HG03159 (cell line): Measurements from ENCODE around the gene CDH26.

ENCODE experiments used
- ATAC-seq: cut with Tn5 transposase; IDR thresholded peaks from one replicate; pipeline ENCODE4 v1.9.1; 2021; ENCODE audit warnings: mild to moderate bottlenecking, moderate library complexity; ENCODE audit not compliant: unreplicated experiment

Gene CDH26

GRCh38 chr20:59977086-59977485 lies 18.9 kb downstream of the CDH26 start:
- no peak for ATAC-seq

- ATAC-seq = no peak
Measured at GRCh38 chr20:59983076-59983475, 24.9 kb downstream of the CDH26 start.

- ATAC-seq = no peak
Measured at GRCh38 chr20:59984541-59984940, 26.3 kb downstream of the CDH26 start.

GRCh38 chr20:59985164-59985563 lies 26.9 kb downstream of the CDH26 start:
- ATAC-seq = no peak

DNA sequence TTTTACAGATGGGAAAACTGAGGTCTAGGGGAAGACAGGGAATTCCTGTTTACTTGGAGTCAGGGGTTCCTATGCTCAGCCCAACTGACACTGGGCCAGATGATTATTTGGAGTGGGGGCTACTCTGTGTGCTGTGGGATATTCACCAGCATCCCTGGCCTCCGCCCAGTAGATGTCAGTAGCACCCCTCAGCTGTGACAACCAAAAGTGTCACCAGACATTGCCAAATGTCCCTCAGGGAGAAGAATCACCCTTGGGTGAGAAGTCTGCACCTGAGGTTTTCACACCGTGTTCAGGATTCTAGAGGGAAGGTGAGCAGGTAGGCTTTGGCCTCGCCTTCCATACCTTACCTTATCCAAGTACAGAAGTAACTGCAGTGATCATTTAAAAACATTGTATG lies 27.6 kb downstream of the CDH26 start:
- ATAC-seq = no peak

- ATAC-seq = no peak
Measured at GRCh38 chr20:59987135-59987534, 28.9 kb downstream of the CDH26 start.

GRCh38 chr20:59988141-59988540 lies 29.9 kb downstream of the CDH26 start:
- no peak for ATAC-seq

GRCh38 chr20:59992526-59993084 lies 34.4 kb downstream of the CDH26 start:
- ATAC-seq = no peak

DNA sequence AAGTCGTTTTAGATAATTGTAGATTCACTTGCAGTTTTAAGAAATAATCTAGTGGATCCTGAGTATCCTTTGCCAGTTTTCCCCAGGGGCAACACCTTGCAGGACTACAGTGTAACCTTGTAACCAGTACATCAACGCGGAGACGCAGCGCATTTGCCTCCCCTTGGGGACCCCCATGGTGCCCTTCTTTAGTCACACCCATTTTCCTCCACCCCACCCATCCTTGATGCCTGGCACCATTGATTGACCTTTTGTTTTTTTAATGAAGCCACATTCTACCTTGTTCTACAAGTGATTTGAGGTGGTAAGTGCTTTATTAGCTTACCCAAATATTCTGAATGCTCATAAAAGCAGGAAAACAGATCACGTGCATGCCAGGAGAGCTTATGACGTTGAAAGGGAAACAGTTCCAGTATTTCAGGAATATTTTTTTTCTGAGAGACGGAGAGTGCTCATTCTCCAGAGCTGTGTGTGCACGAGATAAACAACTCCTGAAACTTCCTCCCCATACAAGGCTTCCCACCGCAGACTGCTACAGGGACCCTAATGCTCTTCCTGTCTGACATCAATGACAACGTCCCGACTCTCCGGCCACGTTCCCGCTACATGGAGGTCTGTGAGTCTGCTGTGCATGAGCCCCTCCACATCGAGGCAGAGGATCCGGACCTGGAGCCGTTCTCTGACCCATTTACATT lies 35.7 kb downstream of the CDH26 start:
- ATAC-seq = no peak

GRCh38 chr20:59994697-59995122 lies 36.5 kb downstream of the CDH26 start:
- no peak for ATAC-seq

GRCh38 chr20:59996108-59996507 lies 37.9 kb downstream of the CDH26 start:
- no peak for ATAC-seq

DNA sequence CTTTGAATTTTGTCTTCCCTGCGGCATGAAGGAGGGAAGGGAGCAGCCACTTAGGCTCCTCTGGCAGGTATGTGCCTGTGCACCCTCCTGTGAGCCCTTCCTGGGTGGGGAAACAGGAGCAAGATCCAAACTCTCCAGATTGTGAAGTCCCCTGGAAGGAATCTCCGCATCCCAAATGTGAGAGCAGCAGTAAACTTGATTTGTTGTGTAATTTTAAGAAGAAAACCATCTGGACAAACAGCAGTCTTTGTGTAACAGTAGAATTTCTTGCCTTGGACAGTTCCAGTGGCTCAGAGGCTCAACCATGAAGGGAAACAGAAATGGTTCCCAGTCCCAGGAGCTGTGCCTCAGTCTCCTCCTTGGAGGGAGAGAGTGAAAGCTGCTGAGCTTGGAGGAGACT lies 39.7 kb downstream of the CDH26 start:
- ATAC-seq = no peak

DNA sequence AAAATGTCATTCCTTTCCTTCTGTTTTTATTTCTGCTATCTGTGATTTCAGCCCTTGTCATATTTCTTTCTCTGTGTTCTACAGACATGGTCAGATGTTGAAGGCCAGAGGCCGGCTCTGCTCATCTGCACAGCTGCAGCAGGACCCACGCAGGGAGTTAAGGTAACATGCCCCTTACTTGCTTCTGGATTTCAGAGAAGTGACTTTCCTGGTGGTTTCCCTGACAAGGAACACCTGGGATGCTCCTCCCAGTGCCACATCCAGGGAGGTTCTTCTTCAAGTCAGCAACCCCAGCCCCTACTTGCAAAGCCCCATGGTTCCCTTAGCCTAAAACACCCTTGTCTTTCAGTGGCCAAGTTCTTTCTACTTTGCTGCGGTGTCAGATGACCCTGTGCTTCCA lies 41.3 kb downstream of the CDH26 start:
- ATAC-seq = no peak

DNA sequence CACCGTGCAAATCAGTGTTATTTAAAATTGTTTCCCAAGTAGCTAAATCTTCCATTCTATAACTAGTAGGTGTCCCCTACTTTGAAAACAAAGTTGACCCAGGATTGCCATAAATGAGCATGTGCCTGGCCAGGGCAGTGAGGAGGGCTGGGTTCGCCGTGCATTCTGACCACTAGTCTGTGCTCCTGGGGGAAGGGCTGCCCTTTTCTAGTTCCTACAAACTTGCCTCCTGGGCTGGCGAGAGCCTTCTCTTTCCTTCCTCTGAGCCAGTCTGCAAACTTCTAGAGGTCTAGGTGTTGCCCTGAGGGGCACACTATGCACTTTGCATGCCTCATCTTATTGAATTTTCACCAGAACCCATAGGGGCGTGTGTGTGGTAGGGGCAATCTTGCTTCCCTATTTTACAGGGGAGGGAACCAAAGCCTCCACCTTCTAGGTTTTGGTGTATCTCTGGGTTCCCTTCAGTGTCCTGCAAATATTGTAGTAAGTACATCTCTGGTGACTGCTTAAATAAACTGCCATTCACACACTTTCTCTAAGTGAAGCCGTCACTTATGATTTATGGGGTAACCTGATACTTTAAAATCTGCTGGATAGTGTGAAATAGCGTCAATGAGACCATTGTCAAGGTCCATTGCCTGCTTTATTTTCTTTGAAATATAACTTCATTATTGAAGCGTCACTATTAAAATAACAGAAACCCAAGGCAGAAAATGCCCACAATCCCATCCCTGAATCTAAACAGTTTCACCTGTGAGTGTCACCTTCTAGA lies 42.2 kb downstream of the CDH26 start:
- no peak for ATAC-seq

DNA sequence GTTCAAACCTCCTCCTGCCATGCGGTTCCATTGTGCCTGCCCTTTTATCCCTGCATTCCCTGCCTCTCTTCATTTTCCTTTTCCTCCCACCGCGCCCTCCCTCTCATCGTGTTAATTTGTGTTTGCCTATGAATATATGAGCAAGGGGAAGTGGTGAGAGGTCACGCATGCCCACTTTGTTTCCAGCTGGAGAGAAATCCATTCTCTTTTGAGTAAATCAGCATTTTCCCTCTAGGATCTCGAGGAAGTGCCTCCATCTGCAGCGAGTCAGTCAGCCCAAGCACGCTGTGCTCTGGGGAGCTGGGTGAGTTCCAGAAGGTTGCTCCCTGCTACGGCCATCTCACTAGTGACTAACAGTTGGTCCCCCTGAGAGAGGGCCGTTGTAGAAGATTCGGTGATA lies 42.9 kb downstream of the CDH26 start:
- no peak for ATAC-seq

GRCh38 chr20:60003776-60004175 lies 45.6 kb downstream of the CDH26 start:
- ATAC-seq = no peak

DNA sequence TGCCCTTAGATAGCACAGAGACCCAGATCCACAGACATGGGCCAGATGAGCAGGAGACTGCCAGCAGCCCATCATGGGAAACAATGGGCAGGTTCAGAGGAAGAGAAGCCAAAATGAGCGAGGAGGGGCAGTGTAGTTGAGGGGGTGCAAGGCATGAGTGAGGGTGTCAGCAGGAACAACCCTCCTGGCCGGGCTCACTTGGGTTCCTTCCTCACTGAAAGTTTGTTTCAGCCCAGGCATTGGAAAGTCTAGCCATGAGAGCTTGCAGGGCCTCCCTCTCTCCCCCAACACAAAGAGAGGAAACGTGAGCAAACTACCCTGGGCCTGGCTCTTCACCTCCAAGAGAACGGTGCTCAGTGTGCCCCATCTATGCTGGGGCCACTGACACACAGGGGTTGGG lies 48.0 kb downstream of the CDH26 start:
- ATAC-seq = no peak

DNA sequence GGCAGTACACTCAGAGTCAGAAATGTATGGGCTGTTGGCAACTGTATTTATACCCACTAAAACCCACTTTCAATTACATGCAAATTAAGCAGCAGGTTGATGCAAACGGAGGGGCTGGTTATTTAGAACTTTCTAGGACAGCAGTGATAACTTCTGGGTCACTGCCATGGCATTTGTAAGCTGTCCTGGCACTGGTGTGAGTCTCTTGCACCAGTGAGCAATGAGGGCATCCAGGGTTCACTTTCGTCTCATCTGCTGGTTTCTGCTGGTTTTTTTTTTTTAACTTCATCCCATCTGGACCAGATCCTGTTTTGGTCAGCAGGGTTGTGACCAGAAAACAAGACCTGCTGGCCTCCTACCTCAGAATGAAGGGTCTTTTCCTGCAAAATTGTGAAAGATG lies 49.2 kb downstream of the CDH26 start:
- no peak for ATAC-seq

DNA sequence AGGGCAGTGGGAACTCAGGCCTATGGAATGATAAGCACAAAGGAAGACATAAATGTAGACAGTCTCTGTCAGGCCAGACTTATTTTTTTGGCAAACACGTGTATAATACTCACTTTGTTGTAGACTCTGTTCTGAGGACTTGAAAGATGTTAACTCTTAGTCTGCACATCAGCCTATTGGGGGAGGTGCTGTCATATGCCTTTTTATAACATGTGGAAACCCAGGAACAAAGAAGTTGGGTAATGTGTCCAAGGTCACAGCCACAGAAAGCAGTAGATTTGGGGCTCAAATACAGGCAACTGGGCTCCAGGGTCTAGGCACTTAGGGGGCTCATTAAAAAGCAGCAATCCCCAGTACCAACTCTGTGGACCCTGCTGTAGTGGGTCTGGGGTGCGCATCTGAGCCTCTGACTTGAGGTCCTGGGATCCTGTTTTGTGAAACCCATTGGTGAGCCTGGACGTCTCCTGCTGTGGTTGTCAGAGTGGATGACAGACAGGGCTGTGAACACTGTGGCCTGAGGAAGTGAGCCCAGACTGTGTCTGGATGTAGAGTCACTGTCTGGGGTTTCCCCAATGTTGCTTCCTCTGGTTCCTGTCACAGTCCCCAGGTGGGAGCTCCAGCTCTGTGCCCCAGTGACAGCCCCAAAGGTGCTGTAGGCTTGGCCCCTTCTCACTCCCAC lies 50.0 kb downstream of the CDH26 start:
- no peak for ATAC-seq

DNA sequence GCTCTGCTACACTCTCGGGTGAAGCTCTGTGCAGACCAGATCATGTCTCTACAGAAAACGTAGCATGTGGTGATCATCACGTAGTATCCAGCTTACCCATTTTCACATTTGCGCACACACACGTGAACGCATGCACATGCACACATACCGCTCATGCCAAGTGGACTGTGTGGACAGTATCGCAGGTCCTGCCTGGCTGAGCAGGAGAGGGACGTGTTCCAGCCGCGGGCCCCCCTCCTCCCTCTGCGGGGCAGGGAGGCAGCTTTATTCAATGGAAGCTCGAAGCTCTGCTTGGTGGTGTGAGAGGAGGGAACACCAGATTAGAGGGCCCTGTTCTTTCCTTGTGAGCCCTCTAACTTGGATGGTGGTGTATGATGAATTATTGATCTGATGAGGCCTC lies 51.1 kb downstream of the CDH26 start:
- no peak for ATAC-seq

GRCh38 chr20:60009826-60010616 lies 51.8 kb downstream of the CDH26 start:
- no peak for ATAC-seq
